Measurements from ENCODE around the gene HDHD2.

The HDHD2 gene

DNA sequence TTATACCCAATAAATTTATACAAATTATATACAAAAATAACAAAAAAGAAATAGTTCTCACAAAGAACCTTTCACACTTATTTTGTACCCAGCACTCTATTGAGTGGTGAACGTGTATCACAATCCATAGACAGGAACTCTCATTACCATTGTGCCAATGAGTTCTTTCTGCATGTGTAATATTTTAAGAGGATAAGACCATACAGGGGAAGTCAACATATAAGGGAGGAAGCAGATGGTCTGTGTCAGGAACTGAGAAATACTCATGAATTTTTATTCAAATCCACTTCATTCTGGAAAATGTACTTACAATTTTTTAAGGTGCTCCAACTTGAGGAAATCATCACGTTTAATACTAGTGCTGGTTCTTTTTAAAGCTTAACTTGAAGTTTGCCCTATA lies 87.8 kb downstream of the HDHD2 start:
- DNase-seq (ENCODE audit: low read depth) = no peak

All from CMK (cell line).